ENCODE data around the gene TMEM187.

GRCh38 chrX:154002215-154002719 lies 29.7 kb downstream of the TMEM187 start:
- TF ChIP-seq, protein P1, sequence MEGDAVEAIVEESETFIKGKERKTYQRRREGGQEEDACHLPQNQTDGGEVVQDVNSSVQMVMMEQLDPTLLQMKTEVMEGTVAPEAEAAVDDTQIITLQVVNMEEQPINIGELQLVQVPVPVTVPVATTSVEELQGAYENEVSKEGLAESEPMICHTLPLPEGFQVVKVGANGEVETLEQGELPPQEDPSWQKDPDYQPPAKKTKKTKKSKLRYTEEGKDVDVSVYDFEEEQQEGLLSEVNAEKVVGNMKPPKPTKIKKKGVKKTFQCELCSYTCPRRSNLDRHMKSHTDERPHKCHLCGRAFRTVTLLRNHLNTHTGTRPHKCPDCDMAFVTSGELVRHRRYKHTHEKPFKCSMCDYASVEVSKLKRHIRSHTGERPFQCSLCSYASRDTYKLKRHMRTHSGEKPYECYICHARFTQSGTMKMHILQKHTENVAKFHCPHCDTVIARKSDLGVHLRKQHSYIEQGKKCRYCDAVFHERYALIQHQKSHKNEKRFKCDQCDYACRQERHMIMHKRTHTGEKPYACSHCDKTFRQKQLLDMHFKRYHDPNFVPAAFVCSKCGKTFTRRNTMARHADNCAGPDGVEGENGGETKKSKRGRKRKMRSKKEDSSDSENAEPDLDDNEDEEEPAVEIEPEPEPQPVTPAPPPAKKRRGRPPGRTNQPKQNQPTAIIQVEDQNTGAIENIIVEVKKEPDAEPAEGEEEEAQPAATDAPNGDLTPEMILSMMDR (conservative IDR thresholded peaks at IDR 0.05; ENCODE audit: low read length), result no peak
- no peak for TF ChIP-seq EZH2phosphoT487 (IDR thresholded peaks at IDR 0.05; ENCODE audit: borderline replicate concordance, low read depth, low read length)
